ENCODE results near the gene GIGYF2. TPM values are rescaled to one million over a fixed set of nuclear protein-coding genes. Genes with fewer than 3 reads are reported as not detected.
A peak's percentile ranks its signal among the peaks of the same experiment; 100 is the strongest.

The GIGYF2 gene
- total RNA-seq, 1 experiment from 2014 or later, result 68.3 TPM

DNA sequence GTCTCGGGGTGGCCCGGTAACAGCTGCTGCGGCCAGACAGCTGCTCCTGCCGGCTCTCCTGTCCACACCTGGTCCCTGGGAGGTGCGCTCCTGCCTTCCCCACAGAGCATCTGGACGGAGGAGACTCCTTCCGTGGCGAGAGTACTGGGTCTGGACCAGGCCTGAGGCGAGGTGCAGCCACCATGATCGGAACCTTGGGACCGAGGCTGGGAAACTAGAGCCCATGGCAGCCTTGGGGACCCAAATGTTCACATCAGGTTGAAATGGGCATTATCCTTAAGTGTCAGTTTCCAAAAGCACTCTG lies 628 bp downstream of the GIGYF2 start:
- DNase-seq (ENCODE audit: low read depth, low spot score) (no peak), ATAC-seq (peak; percentile 20)
- H3K4me1 ChIP-seq (ENCODE audit: control insufficient read depth, insufficient read depth, low read length), result peaks cover 26% of the 10 kb centered on the region
- peak overlapping the region; percentile 91 to 99 for H3K4me3 ChIP-seq (ENCODE audit: low read depth in 2 of 2, low read length in 2 of 2)
- H3K36me3 ChIP-seq (ENCODE audit: control insufficient read depth, insufficient read depth, low read length), result peaks cover 8% of the 10 kb centered on the region
- in situ Hi-C loops (cut with HindIII; ENCODE audit: low pct_unique_long_range_greater_than_20kb, low sequenced_read_pairs), result no loop called here
- H3K27ac ChIP-seq (ENCODE audit: low read length), result peak overlapping the region; percentile 93
- TF ChIP-seq, protein P1, sequence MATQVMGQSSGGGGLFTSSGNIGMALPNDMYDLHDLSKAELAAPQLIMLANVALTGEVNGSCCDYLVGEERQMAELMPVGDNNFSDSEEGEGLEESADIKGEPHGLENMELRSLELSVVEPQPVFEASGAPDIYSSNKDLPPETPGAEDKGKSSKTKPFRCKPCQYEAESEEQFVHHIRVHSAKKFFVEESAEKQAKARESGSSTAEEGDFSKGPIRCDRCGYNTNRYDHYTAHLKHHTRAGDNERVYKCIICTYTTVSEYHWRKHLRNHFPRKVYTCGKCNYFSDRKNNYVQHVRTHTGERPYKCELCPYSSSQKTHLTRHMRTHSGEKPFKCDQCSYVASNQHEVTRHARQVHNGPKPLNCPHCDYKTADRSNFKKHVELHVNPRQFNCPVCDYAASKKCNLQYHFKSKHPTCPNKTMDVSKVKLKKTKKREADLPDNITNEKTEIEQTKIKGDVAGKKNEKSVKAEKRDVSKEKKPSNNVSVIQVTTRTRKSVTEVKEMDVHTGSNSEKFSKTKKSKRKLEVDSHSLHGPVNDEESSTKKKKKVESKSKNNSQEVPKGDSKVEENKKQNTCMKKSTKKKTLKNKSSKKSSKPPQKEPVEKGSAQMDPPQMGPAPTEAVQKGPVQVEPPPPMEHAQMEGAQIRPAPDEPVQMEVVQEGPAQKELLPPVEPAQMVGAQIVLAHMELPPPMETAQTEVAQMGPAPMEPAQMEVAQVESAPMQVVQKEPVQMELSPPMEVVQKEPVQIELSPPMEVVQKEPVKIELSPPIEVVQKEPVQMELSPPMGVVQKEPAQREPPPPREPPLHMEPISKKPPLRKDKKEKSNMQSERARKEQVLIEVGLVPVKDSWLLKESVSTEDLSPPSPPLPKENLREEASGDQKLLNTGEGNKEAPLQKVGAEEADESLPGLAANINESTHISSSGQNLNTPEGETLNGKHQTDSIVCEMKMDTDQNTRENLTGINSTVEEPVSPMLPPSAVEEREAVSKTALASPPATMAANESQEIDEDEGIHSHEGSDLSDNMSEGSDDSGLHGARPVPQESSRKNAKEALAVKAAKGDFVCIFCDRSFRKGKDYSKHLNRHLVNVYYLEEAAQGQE (IDR thresholded peaks at IDR 0.05; ENCODE audit: insufficient read depth in 1 of 2, low read depth in 2 of 2, low read length in 1 of 2), result no peak
- TF ChIP-seq SIN3A (IDR thresholded peaks at IDR 0.05; ENCODE audit: borderline replicate concordance, insufficient read depth, low read depth, low read length), result no peak
- TF ChIP-seq, protein P2, sequence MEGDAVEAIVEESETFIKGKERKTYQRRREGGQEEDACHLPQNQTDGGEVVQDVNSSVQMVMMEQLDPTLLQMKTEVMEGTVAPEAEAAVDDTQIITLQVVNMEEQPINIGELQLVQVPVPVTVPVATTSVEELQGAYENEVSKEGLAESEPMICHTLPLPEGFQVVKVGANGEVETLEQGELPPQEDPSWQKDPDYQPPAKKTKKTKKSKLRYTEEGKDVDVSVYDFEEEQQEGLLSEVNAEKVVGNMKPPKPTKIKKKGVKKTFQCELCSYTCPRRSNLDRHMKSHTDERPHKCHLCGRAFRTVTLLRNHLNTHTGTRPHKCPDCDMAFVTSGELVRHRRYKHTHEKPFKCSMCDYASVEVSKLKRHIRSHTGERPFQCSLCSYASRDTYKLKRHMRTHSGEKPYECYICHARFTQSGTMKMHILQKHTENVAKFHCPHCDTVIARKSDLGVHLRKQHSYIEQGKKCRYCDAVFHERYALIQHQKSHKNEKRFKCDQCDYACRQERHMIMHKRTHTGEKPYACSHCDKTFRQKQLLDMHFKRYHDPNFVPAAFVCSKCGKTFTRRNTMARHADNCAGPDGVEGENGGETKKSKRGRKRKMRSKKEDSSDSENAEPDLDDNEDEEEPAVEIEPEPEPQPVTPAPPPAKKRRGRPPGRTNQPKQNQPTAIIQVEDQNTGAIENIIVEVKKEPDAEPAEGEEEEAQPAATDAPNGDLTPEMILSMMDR (IDR thresholded peaks at IDR 0.05), result no peak
- TF ChIP-seq TCF7L2 (IDR thresholded peaks at IDR 0.05; ENCODE audit: low read depth, low read length), result no peak
- TF ChIP-seq POLR2AphosphoS5 (IDR thresholded peaks at IDR 0.05; ENCODE audit: low read depth, low read length), result no peak
- intact Hi-C loops (cut with micrococcal nuclease; ENCODE audit: unreplicated experiment), result no loop called here
- ChIA-PET POLR2A (no interaction called here), CTCF (no interaction called here)
- no TSS peak for BruUV-seq (replicated peaks)
- H3K9me3 ChIP-seq (ENCODE audit: control insufficient read depth, insufficient read depth, low read depth, low read length), result no peaks in the 10 kb centered on the region
- no peaks in the 10 kb centered on the region for H3K27me3 ChIP-seq (ENCODE audit: control insufficient read depth, insufficient read depth, low read length)

DNA sequence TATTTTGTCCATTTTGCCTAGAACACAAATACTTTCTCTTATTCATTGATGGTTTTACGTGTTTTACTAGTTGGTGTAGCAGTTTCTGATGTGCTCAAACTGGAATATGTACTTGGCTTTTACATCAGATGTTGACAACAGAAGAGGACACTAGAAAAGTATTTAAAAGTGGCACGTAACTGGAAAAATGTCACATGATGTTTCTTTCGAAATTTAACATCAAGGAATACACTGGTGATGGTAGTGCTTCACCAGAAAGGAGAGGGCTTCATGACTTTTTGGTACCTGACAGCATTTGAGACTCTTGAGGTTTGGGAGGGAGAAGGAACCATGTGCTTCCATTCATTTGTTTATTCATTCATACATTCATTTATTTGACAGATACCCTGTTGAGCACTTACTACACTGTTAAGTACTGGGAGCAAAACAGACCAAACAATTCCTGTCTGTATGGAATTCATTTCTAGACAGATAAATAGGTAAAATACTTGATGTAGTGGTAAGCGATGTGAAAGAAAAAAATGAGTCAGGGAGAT lies 1.5 kb downstream of the GIGYF2 start:
- Histone ChIP-seq H3K4me1 (ENCODE audit: control insufficient read depth, insufficient read depth, low read length) (peaks cover 26% of the 10 kb centered on the region), H3K36me3 (ENCODE audit: control insufficient read depth, insufficient read depth, low read length) (peaks cover 9% of the 10 kb centered on the region), H3K27ac (ENCODE audit: low read length) (peak overlapping the region; percentile 93), H3K9me3 (ENCODE audit: control insufficient read depth, insufficient read depth, low read depth, low read length) (no peaks in the 10 kb centered on the region), H3K4me3 (ENCODE audit: low read depth in 2 of 2, low read length in 2 of 2) (peak overlapping the region; percentile 91 to 99), H3K27me3 (ENCODE audit: control insufficient read depth, insufficient read depth, low read length) (no peaks in the 10 kb centered on the region)
- no peak for TF ChIP-seq SIN3A (IDR thresholded peaks at IDR 0.05; ENCODE audit: borderline replicate concordance, insufficient read depth, low read depth, low read length)
- no peak for TF ChIP-seq TCF7L2 (IDR thresholded peaks at IDR 0.05; ENCODE audit: low read depth, low read length)
- TF ChIP-seq POLR2AphosphoS5 (IDR thresholded peaks at IDR 0.05; ENCODE audit: low read depth, low read length), result no peak
- TF ChIP-seq, protein P1 (IDR thresholded peaks at IDR 0.05; ENCODE audit: insufficient read depth in 1 of 2, low read depth in 2 of 2, low read length in 1 of 2), result no peak
- TF ChIP-seq, protein P2 (IDR thresholded peaks at IDR 0.05), result no peak
- in situ Hi-C loops (cut with HindIII; ENCODE audit: low pct_unique_long_range_greater_than_20kb, low sequenced_read_pairs) (no loop called here), intact Hi-C loops (cut with micrococcal nuclease; ENCODE audit: unreplicated experiment) (no loop called here)
- no peak for DNase-seq (ENCODE audit: low read depth, low spot score)
- POLR2A ChIA-PET, result no interaction called here
- CTCF ChIA-PET, result interaction anchor here (0.6 kb wide), 1 partner anchor 112 kb away, joined by 4 read pairs; no protein-coding TSS in a partner anchor
- TSS peak; percentile 77 for BruUV-seq (replicated peaks)
- no peak for ATAC-seq
